Loucy (cell line): ENCODE data around the gene CRELD2.

ENCODE experiments used
- CTCF ChIP-seq: fragments of 200-600 bp; sonication (generic); conservative IDR thresholded peaks from 2 replicates; pipeline ENCODE4 v1.5.1; 2014; ENCODE audit warnings: mild to moderate bottlenecking, antibody characterized with exemption, low read length
- EZH2phosphoT487 ChIP-seq: fragments of 200-600 bp; IDR thresholded peaks from 2 replicates; pipeline ENCODE4 v1.6.1; 2018; ENCODE audit warnings: antibody characterized with exemption, mild to moderate bottlenecking, moderate library complexity, borderline replicate concordance

- no peak for TF ChIP-seq EZH2phosphoT487
- no peak for TF ChIP-seq CTCF
Observed at GRCh38 chr22:49970528-49971231, 52.2 kb downstream of the CRELD2 start.
